ENCODE data around the gene PXK.
A peak's percentile ranks its signal among the peaks of the same experiment; 100 is the strongest.

PXK gene

DNA sequence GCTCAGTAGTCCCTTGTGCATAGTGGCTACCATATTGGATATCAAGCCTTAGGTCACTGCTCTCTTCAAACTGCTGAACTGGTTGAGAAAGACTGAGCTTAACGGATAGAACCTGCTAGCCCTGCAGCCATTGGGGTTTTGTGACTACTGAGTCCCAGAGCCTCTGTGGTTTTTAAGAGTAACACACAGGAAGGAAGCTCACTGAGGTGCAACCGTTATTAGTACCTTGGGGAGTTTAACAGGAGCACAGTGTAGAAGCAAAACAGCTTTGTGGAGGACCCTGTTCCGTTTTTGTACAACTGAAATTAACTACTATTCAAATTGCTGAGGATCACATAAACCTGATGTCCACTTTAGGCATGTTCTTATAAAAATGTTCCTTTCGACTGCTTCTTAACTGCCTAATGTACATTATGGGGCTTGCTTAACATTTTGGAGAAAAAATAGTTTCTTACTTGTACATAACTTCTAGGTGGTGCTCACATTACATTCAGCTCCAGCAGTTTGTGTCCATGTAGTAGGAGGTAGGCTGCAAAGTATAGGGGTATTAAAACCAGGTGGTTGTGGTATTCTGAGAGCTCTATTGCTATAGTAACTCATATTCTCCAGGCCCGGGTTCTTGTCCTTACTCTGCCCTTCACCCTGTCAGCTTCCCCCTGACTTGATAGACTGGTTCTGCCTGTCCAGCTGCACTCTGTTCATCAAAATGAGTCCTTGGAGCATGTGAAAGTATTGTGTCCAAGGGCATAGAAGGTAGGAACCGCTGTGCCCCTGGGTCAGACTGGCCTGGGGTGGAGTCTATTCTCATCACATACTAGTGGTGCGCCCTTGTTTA is 17.3 kb downstream of the PXK start:
- no peak for DNase-seq

GRCh38 chr3:58350627-58351013 is 17.9 kb downstream of the PXK start:
- no peak for DNase-seq

- no peak for DNase-seq
Measured at GRCh38 chr3:58351920-58352319, 19.2 kb downstream of the PXK start.

DNA sequence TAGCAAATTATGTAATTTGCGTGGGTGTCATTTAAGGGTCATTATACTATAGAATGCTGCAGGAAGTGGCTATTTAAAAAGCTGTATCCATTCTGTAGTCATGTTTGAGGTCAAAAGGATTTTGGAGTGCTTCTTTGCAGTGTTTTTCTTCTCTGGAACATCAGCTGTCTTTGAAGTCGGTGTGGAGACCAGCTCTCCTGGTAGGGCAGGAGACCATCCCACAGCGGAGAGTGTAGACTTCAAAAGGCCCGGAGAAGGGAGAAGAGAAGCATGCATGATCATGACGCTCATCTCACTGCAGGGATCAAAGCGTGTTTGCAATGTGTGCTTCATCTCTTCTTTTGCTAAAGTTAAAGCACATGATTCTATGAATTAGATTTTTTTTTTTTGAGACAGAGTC is 19.9 kb downstream of the PXK start:
- no peak for DNase-seq

GRCh38 chr3:58353722-58354553 is 21.2 kb downstream of the PXK start:
- no peak for DNase-seq

- DNase-seq, result no peak
Measured at GRCh38 chr3:58355179-58355578, 22.5 kb downstream of the PXK start.

- no peak for DNase-seq
Measured at GRCh38 chr3:58356054-58356453, 23.4 kb downstream of the PXK start.

GRCh38 chr3:58357402-58357801 is 24.7 kb downstream of the PXK start:
- DNase-seq, result no peak

DNA sequence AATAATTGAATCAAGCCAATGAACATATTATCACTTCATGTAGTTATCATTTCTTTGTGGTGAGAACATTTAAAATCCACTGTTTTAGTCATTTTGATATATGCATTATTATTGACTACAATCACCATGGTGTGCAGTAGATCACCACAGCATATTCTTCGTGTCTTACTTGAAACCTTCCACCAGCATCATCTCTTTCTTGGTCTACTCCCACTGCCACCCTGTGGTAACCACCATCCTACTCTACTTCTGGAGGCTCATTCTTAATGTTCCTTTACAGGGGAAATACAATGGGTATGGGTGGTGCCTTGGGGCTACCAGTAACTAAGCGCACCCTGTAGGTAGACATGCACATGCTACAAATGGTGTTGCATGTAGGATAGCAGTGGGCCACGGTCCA is 25.4 kb downstream of the PXK start:
- DNase-seq, result peak; percentile 15

DNA sequence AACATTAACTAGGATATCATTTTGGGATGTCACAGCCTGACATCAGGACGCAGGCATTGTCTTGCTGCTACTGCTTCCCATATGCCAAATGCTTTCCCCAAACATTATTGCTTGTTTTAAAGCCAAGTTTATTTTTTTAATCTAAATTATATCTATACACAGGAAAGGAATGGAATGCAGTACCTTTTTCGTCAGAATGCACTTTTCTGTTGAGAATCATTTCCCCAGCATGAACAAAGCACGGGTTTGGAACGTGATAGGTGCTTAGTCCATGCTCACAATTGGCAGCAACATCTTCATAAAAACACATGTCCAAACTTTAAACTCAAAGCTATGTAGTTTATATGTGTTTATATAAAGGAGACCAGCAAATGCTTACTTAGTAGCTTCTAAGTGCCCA is 26.1 kb downstream of the PXK start:
- DNase-seq, result no peak

- no peak for DNase-seq
Measured at GRCh38 chr3:58359621-58360020, 26.9 kb downstream of the PXK start.

DNA sequence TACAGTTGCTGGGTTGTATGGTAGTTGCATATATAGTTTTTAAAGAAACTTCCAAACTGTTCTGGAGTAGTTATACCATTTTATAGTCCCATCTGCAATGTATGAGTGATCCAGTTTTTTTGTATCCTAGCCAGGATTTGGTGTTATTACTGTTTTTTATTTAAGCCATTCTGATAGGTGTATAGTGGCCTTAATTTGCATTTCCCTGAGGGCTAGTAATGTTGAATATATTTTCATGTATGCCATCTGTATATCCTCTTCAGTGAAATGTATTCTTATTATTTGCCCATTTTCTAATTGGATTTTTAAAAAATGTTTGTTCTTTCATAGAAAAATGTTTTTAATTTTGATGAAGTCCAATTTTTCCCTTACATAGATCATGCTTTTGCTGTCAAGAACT is 29.2 kb downstream of the PXK start:
- no peak for DNase-seq

DNA sequence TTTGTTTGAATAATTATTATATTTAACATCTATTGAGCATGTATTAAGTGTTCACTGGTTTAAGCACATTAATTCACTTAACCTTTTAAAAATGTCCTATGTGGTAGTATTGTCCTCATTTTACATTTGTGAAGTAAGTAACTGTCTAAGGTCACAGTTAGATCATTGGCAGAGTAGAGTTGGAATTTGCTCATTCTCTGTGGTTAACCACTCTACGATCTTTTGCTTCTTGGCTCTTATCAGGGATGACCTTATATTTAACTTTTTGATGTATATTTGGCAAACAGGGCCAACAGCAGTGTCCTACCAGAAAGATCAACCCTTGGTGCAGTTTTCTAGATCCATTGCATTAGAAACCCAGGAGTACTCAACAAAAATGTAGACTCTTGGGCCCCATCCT is 34.0 kb downstream of the PXK start:
- DNase-seq, result no peak

GRCh38 chr3:58369038-58369437 is 36.3 kb downstream of the PXK start:
- no peak for DNase-seq

DNA sequence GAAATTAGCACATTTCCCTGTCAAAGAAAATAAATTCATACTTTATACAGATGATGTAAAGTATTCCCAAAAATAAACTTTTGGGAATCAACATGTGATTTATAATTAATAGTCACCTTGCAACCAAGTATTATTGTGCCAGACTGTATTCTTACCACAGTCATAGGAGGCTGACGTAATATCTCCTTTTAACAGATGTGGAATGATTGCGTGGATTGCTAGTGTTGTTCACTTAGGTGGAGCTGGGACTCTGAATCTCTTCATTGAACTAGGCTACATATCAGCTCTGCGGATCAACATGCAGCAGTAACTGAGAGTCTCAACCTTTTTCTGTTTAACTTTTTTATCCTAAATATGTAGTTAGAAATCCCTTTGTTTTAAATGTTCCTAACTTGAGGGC is 37.2 kb downstream of the PXK start:
- DNase-seq, result no peak

DNA sequence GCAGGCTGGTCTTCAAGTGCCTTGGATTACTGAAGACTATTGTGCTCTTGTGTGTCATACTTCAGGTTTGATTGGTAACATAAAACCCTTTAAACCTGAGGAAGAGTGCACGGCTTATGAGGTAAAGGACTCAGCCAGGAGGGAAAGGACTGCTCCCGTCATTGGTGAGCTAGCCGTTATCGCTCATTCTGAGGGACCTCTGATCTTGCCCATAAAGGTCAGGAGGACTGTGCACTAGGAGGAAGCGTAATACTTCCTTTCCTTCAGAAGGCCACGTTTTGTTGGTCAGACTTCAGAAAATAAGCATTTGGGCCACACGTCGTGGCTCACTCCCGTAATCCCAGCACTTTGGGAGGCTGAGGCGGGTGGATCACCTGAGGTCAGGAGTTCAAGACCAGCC is 37.7 kb downstream of the PXK start:
- DNase-seq, result no peak

GRCh38 chr3:58371754-58372153 is 39.1 kb downstream of the PXK start:
- DNase-seq, result no peak

DNA sequence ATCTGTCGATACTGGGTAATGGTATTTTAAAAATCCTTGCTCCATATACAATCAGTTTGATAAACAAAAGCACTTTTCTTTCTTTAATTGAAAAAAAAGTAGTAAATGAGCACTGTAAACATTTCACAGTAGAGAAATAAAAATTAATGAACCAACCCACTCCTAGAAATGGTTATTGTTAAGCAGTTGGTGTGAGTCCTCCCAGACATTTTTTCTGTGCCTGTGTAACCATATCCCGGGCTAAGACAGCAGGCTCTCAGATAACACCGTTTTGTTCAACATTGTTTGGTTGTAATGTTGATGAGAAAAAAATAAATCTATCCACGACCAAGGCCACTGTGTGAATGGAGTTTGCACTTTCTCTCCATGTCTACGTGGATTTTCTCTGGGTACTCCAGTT is 42.6 kb downstream of the PXK start:
- no peak for DNase-seq

DNA sequence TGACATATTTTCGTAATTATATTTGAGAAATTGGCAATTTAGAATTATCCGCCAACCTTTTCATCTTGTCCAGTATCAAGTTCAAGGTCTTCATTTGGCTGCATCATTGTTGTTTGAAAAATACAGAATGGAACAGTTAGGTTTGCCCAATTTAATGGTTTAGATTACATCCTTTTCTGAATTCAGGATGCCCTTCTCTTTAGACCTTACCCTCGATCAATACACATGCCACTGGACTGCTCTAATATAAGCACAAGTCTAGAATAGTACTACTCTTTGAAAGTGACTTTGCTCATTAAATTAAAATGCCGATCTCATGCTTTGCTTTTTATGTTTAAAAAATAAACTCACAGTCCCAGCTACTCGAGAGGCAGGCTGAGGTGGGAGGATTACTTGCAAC is 44.5 kb downstream of the PXK start:
- DNase-seq, result no peak

DNA sequence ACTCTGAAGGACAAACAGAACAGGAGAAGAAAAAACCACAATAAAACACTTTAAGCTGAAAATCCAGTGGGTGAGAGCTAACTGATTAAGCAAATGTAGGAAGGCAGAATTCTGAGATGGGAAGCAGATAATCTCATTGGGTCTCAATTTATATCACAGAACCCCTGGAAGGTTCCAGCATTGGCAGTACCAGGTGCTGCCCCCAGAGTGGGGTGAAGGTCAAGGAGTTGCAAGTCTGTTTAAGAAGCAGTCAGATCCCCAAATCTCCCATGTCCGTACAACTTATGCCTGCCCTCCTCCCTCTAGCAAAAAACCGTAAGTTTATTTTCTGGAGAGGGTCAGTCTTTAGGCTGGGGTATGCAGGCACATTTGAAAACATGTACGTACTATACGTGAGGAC is 45.1 kb downstream of the PXK start:
- DNase-seq, result no peak

DNA sequence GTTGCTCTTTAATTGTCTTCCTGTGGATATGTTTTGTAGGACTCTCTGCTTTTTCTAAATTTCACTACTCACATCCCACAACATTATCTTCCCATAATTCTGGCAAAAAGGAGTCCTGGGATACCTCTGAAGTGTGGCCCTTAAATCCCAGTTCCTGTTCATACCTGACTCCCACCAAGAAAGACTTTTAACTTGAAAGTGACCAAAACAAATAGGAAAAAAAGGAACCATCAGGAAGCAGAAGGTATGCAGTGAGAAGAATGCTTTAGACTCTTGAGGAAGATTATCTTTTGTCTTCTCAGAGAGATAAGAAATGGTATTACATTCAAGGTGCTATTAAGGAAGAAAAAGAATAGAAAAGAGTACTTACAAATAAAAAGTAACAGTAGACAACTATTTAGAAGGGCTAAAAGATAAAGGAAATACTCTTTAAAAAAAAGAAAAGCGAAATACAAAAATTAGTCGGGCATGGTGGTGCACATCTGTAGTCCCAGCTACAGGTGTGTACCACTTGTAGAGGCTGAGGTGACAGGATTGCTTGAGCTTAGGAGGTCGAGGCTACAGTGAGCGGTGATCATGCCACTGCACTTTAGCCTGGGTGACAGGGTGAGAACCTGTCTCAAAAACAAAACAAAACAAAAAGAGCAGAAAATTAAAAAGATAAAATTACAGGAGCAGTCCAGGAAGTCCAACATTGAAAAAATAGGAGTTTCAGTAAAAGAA is 46.8 kb downstream of the PXK start:
- DNase-seq, result no peak

GRCh38 chr3:58383476-58383875 is 50.8 kb downstream of the PXK start:
- DNase-seq, result no peak

DNA sequence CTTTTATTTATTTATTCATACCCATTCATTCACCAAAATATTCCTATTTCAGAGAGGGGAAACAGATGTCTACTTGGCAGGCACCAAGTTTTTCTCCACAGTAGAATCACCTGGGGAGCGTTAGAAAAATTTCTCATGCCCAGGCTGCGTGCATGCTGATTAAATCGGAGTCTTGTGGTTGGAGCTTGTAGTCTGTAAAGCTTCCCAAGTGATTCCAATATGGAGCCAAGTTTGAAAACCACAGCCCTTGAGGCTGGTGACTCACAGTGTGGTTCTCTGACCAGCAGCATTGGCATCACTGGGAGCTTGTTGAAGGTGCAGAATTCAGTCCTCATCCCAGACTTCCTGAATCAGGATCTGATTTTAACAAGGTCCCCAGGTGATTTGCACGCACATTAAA is 51.2 kb downstream of the PXK start:
- DNase-seq, result no peak

Data from activated naive CD4-positive, alpha-beta T cell treated with Interleukin-2 at 50 U/mL for 16 hours (primary cell).